DND-41 (cell line): ENCODE data around the gene GALNT7.

Experiments used
- ATAC-seq: fragments of 200-7000 bp; cut with Tn5 transposase; 3 replicates; pipeline ENCODE4 v1.9.1; 2021; ENCODE audit warnings: low read depth; ENCODE audit not compliant: insufficient read depth
- DNase-seq: peaks from one replicate; pipeline ENCODE4 v3.0.0-alpha.2; 2020
- H2AFZ ChIP-seq: 2 replicates; pipeline ENCODE4 v1.6.0; 2012; ENCODE audit warnings: low read depth, low read length
- H3K27ac ChIP-seq: 2 replicates; pipeline ENCODE4 v1.5.1; 2012; ENCODE audit warnings: low read length, inconsistent platforms
- H3K27me3 ChIP-seq: fragments of 200-600 bp; sonication (generic); 2 replicates; pipeline ENCODE4 v1.6.0; 2012; ENCODE audit warnings: low read length, mild to moderate bottlenecking, inconsistent platforms; ENCODE audit not compliant: insufficient read depth, poor library complexity
- H3K36me3 ChIP-seq: 2 replicates; pipeline ENCODE4 v1.5.1; 2012; ENCODE audit warnings: low read length, inconsistent platforms; ENCODE audit not compliant: insufficient read depth
- H3K4me1 ChIP-seq: 2 replicates; pipeline ENCODE4 v1.5.1; 2012; ENCODE audit warnings: mild to moderate bottlenecking, low read length; ENCODE audit not compliant: insufficient read depth
- H3K4me2 ChIP-seq: 2 replicates; pipeline ENCODE4 v1.6.0; 2012; ENCODE audit warnings: mild to moderate bottlenecking, moderate library complexity, low read length, inconsistent platforms; ENCODE audit not compliant: insufficient read depth
- H3K4me3 ChIP-seq, 2 experiments: fragments of 200-600 bp in 1 of 2; shearing (Covaris generic) in 1 of 2; 2 replicates each; pipeline ENCODE4 v1.5.1; 2012 to 2016; ENCODE audit warnings: inconsistent platforms in 2 of 2, low read length in 2 of 2, mild to moderate bottlenecking in 2 of 2, low read depth in 1 of 2, moderate library complexity in 1 of 2
- H3K79me2 ChIP-seq: 2 replicates; pipeline ENCODE4 v1.6.0; 2012; ENCODE audit warnings: low read length, inconsistent platforms; ENCODE audit not compliant: insufficient read depth
- H3K9ac ChIP-seq: 2 replicates; pipeline ENCODE4 v1.6.0; 2012; ENCODE audit warnings: low read depth, mild to moderate bottlenecking, inconsistent platforms, low read length, moderate library complexity
- H3K9me3 ChIP-seq: 2 replicates; pipeline ENCODE4 v1.5.1; 2012; ENCODE audit warnings: low read length, moderate library complexity, mild to moderate bottlenecking, inconsistent platforms; ENCODE audit not compliant: insufficient read depth, severe bottlenecking
- H4K20me1 ChIP-seq: 2 replicates; pipeline ENCODE4 v1.6.0; 2012; ENCODE audit warnings: low read length; ENCODE audit not compliant: insufficient read depth
- EZH2 ChIP-seq: IDR thresholded peaks from 3 replicates; pipeline ENCODE4 v1.6.1; 2012; ENCODE audit warnings: borderline replicate concordance, low read depth, mild to moderate bottlenecking, moderate library complexity, low read length, inconsistent platforms; ENCODE audit not compliant: severe bottlenecking
- TF ChIP-seq, protein P1 (sequence below): IDR thresholded peaks from 2 replicates; pipeline ENCODE4 v1.5.1; 2012; ENCODE audit warnings: borderline replicate concordance, low read length, moderate library complexity, mild to moderate bottlenecking; ENCODE audit not compliant: poor library complexity, severe bottlenecking; ENCODE audit errors: extremely low read depth

Gene GALNT7

DNA sequence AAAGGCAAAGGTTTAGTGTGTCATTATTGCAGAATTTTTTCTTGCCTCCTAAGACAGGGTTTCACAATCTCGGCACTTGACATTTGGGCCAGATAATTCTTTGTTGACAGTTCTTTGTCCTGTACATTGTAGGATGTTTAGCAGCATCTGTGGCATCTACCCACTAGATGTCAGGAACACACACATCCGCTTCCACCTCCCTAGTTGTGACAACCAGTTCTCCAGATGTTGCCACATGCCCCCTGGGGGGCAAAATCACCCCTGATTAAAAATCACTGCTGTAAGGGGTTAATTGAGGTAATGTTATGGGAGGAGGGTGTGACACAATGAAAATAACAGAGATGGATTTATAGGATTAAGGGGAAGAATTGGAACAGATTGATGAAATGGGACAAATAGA lies 90.3 kb downstream of the GALNT7 start:
- no peak for ATAC-seq
- peaks cover 22% of the 10 kb centered on the region for H3K36me3 ChIP-seq
- peaks cover 60% of the 10 kb centered on the region for H3K4me1 ChIP-seq
- peaks cover 99% of the 10 kb centered on the region for H3K79me2 ChIP-seq
- H3K9ac ChIP-seq: no peak overlapping the region
- no peaks in the 10 kb centered on the region for H3K9me3 ChIP-seq
- no peaks in the 10 kb centered on the region for H3K27me3 ChIP-seq
- no peak overlapping the region for H3K4me3 ChIP-seq
- peaks cover 10% of the 10 kb centered on the region; the same call in 1 of the 2 replicates for H4K20me1 ChIP-seq
- H2AFZ ChIP-seq: no peak overlapping the region
- TF ChIP-seq, protein P1, sequence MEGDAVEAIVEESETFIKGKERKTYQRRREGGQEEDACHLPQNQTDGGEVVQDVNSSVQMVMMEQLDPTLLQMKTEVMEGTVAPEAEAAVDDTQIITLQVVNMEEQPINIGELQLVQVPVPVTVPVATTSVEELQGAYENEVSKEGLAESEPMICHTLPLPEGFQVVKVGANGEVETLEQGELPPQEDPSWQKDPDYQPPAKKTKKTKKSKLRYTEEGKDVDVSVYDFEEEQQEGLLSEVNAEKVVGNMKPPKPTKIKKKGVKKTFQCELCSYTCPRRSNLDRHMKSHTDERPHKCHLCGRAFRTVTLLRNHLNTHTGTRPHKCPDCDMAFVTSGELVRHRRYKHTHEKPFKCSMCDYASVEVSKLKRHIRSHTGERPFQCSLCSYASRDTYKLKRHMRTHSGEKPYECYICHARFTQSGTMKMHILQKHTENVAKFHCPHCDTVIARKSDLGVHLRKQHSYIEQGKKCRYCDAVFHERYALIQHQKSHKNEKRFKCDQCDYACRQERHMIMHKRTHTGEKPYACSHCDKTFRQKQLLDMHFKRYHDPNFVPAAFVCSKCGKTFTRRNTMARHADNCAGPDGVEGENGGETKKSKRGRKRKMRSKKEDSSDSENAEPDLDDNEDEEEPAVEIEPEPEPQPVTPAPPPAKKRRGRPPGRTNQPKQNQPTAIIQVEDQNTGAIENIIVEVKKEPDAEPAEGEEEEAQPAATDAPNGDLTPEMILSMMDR: no peak
- no peak for TF ChIP-seq EZH2
- 0 out of 2 replicates have a peak overlapping the region, but pooled peaks have one; percentile 66 for H3K27ac ChIP-seq
- DNase-seq: no peak
- H3K4me2 ChIP-seq: no peak overlapping the region

DNA sequence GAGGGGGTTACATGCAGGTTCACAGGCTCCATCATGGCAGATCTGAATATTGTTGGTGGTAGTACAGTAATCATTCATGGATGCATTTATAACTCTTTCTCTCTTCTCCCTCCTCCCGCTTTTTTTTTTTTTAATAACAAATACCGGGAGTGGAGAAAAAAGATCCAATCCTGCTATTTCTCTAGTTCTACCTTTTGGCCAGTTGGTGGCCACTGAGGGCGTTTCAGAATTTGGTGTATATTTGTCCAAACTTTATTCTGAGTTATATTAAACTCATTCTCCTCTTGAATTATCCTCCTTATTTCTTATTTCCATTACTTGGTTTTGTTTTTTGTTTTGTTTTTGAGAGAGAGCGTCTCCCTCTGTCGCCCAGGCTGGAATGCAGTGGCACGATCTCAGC lies 90.7 kb downstream of the GALNT7 start:
- no peaks in the 10 kb centered on the region for H3K9me3 ChIP-seq
- no peak overlapping the region for H2AFZ ChIP-seq
- H3K4me1 ChIP-seq: peaks cover 61% of the 10 kb centered on the region
- peaks cover 22% of the 10 kb centered on the region for H3K36me3 ChIP-seq
- DNase-seq: no peak
- no peak overlapping the region for H3K27ac ChIP-seq
- ATAC-seq: no peak
- H3K4me2 ChIP-seq: no peak overlapping the region
- no peak overlapping the region for H3K9ac ChIP-seq
- H3K79me2 ChIP-seq: peaks cover 97% of the 10 kb centered on the region
- H3K27me3 ChIP-seq: no peaks in the 10 kb centered on the region
- no peak overlapping the region for H3K4me3 ChIP-seq
- peaks cover 10% of the 10 kb centered on the region; the same call in 1 of the 2 replicates for H4K20me1 ChIP-seq
- TF ChIP-seq, protein P1: no peak
- TF ChIP-seq EZH2: no peak

DNA sequence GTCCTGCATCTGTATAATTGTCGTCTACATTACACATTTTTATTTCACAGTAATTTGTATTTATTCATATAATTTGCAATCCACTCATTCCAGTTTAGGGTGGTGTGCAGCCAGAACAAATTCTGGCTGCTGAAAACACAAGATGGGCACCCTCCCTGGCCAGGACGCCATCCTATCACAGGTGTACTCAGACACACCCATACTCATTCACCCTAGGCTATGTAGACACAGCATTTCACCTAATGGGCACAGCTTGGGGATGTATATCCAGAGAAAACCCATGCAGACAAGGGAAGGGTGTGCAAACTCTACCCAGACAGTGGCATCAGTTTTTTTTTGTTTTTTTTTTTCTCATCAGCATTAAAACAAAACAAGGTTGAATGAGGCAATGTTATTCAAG lies 92.4 kb downstream of the GALNT7 start:
- ATAC-seq (no peak), DNase-seq (no peak)
- H3K9ac ChIP-seq: no peak overlapping the region
- peaks cover 14% of the 10 kb centered on the region for H3K36me3 ChIP-seq
- no peak overlapping the region for H3K4me3 ChIP-seq
- no peak overlapping the region for H3K4me2 ChIP-seq
- peaks cover 62% of the 10 kb centered on the region for H3K4me1 ChIP-seq
- peaks cover 10% of the 10 kb centered on the region; the same call in 1 of the 2 replicates for H4K20me1 ChIP-seq
- no peak overlapping the region for H2AFZ ChIP-seq
- H3K27me3 ChIP-seq: no peaks in the 10 kb centered on the region
- no peaks in the 10 kb centered on the region for H3K9me3 ChIP-seq
- peak overlapping the region; percentile 63; the same call in 1 of the 2 replicates for H3K27ac ChIP-seq
- H3K79me2 ChIP-seq: peaks cover 91% of the 10 kb centered on the region
- no peak for TF ChIP-seq EZH2
- TF ChIP-seq, protein P1: no peak
